ENCODE measurements around the gene ANKFY1.

DNA sequence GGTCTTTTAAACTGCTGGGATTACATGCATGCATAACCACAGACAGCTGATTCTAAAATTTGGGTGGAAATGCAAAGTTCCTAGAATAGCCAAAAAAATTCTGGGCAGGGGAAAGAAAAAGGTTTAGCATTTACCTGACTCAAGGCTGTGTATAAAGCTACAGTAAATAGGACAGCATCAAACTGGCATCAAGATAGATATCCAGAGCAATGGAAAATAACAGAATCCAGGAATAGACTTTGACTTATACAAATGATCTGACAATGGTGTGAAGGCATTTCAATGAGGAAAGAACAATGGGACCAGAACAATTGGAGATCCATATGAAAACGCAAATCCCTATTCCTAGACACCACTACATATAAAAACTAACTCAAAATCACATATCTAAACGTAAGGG is 12.9 kb downstream of the ANKFY1 start:
- TF ChIP-seq CTCF (IDR thresholded peaks at IDR 0.05; ENCODE audit: poor library complexity) (no peak), EZH2 (IDR thresholded peaks at IDR 0.05; ENCODE audit: borderline replicate concordance) (no peak)

All from hepatocyte (in vitro differentiated cells).